ENCODE data around the gene TMEM44. TPM values are rescaled to one million over a fixed set of nuclear protein-coding genes. Genes with fewer than 3 reads are reported as not detected.

The TMEM44 gene
- polyA plus RNA-seq, 1 experiment: 14.0 TPM

- no peaks in the 10 kb centered on the region for H3K27me3 ChIP-seq (ENCODE audit: control insufficient read depth, insufficient read depth, low read length)
- no peaks in the 10 kb centered on the region for H3K9me3 ChIP-seq (ENCODE audit: control insufficient read depth, insufficient read depth, low read length)
- no peak for TF ChIP-seq CTCF (IDR thresholded peaks at IDR 0.05; ENCODE audit: low read depth, low read length)
- no peak for DNase-seq (ENCODE audit: low read depth, low spot score)
- no peak overlapping the region for H3K27ac ChIP-seq (ENCODE audit: low read depth, low read length)
- no peak overlapping the region for H3K4me3 ChIP-seq (ENCODE audit: low read depth, low read length)
- ChIA-PET POLR2A (no interaction called here), CTCF (no interaction called here)
These were observed 21.2 kb upstream of the TMEM44 start for GRCh38 chr3:194654443-194654842.

GRCh38 chr3:194647747-194648146, 14.5 kb upstream of the TMEM44 start:
- Histone ChIP-seq H3K27ac (ENCODE audit: low read depth, low read length) (no peak overlapping the region), H3K4me3 (ENCODE audit: low read depth, low read length) (no peak overlapping the region), H3K27me3 (ENCODE audit: control insufficient read depth, insufficient read depth, low read length) (no peaks in the 10 kb centered on the region), H3K9me3 (ENCODE audit: control insufficient read depth, insufficient read depth, low read length) (no peaks in the 10 kb centered on the region)
- POLR2A ChIA-PET: no interaction called here
- no peak for TF ChIP-seq CTCF (IDR thresholded peaks at IDR 0.05; ENCODE audit: low read depth, low read length)
- no peak for DNase-seq (ENCODE audit: low read depth, low spot score)
- CTCF ChIA-PET: interaction anchor here (0.5 kb wide), 1 partner anchor 175 kb away, joined by 3 read pairs; no protein-coding TSS in a partner anchor

- H3K4me3 ChIP-seq (ENCODE audit: low read depth, low read length): no peak overlapping the region
- ChIA-PET POLR2A (interaction anchor here (0.6 kb wide), 1 partner anchor 182 kb away, joined by 8 read pairs; no protein-coding TSS in a partner anchor), CTCF (interaction anchor here (0.6 to 1.2 kb wide), 3 partner anchors 9 to 61 kb away, joined by 3 to 5 read pairs (median 3); partner anchors contain the start of gene TMEM44)
These were observed 9.6 kb upstream of the TMEM44 start for GRCh38 chr3:194642769-194643168.

DNA sequence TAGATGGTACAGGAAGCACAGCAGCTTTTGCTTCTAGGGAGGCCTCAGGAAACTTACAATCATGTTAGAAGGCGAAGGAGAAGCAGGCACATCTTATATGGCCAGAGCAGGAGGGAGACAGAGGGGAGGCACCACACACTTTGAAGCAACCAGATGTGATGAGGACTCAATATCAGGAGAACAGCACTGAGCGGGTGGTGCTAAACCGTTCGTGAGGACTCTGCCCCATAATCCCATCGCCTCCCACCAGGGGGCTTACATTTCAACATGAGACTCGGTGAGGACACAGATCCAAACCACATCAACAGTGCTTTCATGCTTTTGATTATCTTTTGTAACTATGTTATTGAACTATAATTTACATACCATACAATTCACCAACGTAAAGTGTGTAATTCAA, 7.6 kb upstream of the TMEM44 start:
- no peak overlapping the region for H3K4me3 ChIP-seq (ENCODE audit: low read depth, low read length)
- H3K27me3 ChIP-seq (ENCODE audit: control insufficient read depth, insufficient read depth, low read length): no peaks in the 10 kb centered on the region
- H3K27ac ChIP-seq (ENCODE audit: low read depth, low read length): peak overlapping the region; percentile 70
- H3K9me3 ChIP-seq (ENCODE audit: control insufficient read depth, insufficient read depth, low read length): peaks cover 2% of the 10 kb centered on the region; the same call in 1 of the 2 replicates
- DNase-seq (ENCODE audit: low read depth, low spot score): no peak
- POLR2A ChIA-PET: no interaction called here
- CTCF ChIA-PET: no interaction called here
- peak; percentile 42 for TF ChIP-seq CTCF (IDR thresholded peaks at IDR 0.05; ENCODE audit: low read depth, low read length)

More at GRCh38 chr3:194642769-194643168, 9.6 kb upstream of the TMEM44 start:
- TF ChIP-seq CTCF (IDR thresholded peaks at IDR 0.05; ENCODE audit: low read depth, low read length): no peak
- no peaks in the 10 kb centered on the region for H3K27me3 ChIP-seq (ENCODE audit: control insufficient read depth, insufficient read depth, low read length)
- H3K9me3 ChIP-seq (ENCODE audit: control insufficient read depth, insufficient read depth, low read length): peaks cover 2% of the 10 kb centered on the region; the same call in 1 of the 2 replicates
- H3K27ac ChIP-seq (ENCODE audit: low read depth, low read length): no peak overlapping the region
- no peak for DNase-seq (ENCODE audit: low read depth, low spot score)

DNA sequence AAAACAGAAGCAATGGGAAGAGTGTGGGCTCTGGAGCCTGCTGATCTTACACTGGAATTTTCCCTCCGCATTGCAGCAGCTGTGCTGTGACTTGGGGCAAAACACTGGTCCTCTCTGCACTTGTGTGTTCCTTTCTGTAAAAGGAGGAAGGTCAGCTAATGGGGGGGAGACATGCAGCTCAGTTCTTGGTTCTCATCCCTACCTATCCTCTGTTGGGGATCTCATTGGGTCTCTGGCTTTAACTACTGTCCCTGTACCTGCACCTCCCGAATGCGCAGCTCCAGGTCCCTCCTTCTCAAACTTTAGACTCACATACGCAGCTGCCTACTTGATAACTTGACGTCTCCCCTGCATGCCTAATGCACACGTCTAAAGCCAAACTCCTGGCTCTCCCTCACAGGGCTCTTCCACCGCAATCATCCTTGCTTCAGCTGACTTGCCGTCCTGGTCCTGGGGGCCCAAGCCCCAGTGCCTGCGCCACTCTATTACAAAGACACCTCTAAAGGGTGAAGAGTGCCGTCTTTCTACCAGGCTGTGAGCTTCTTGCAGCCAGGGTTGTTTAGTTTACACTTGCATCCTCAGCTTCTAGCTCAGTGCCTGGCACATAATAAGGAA, 5.9 kb upstream of the TMEM44 start:
- no peak for DNase-seq (ENCODE audit: low read depth, low spot score)
- ChIA-PET CTCF (interaction anchor here (0.7 to 1.9 kb wide), 2 partner anchors 14 to 296 kb away, joined by 4 to 7 read pairs; no protein-coding TSS in a partner anchor), POLR2A (no interaction called here)
- Histone ChIP-seq H3K27ac (ENCODE audit: low read depth, low read length) (no peak overlapping the region), H3K9me3 (ENCODE audit: control insufficient read depth, insufficient read depth, low read length) (peaks cover 2% of the 10 kb centered on the region; the same call in 1 of the 2 replicates), H3K27me3 (ENCODE audit: control insufficient read depth, insufficient read depth, low read length) (no peaks in the 10 kb centered on the region), H3K4me3 (ENCODE audit: low read depth, low read length) (no peak overlapping the region)
- TF ChIP-seq CTCF (IDR thresholded peaks at IDR 0.05; ENCODE audit: low read depth, low read length): no peak
